SJSA1 (cell line): Measurements from ENCODE around the gene ZSCAN31. TPM values are rescaled to one million over a fixed set of nuclear protein-coding genes. Genes with fewer than 3 reads are reported as not detected.
"Not testable (repeated sequence)": the region's sequence is repeated elsewhere in the genome, so short reads cannot be mapped to it uniquely, and the experiment has no call there.

Experiments
- DNase-seq, 2 experiments: peaks; one replicate each; pipeline ENCODE4 v3.0.0-alpha.2; 2015 to 2020; ENCODE audit warnings: low spot score in 2 of 2, low read depth in 1 of 2
- H3K27ac ChIP-seq: fragments of 250-450 bp; sonication (Bioruptor Pico); 2 replicates; pipeline ENCODE4 v1.5.1; 2020; ENCODE audit warnings: mild to moderate bottlenecking, moderate library complexity
- H3K27me3 ChIP-seq: fragments of 250-450 bp; sonication (Bioruptor Pico); replicated peaks from 2 replicates; pipeline ENCODE4 v1.5.1; 2020; ENCODE audit warnings: mild to moderate bottlenecking, moderate library complexity
- H3K36me3 ChIP-seq: fragments of 250-450 bp; sonication (Bioruptor Pico); 2 replicates; pipeline ENCODE4 v1.5.1; 2020; ENCODE audit warnings: mild to moderate bottlenecking
- H3K4me1 ChIP-seq: fragments of 250-450 bp; sonication (Bioruptor Pico); replicated peaks from 2 replicates; pipeline ENCODE4 v1.6.1; 2021; ENCODE audit warnings: mild to moderate bottlenecking
- H3K4me3 ChIP-seq: fragments of 250-450 bp; sonication (Bioruptor Pico); 2 replicates; pipeline ENCODE4 v1.5.1; 2020; ENCODE audit warnings: mild to moderate bottlenecking
- H3K9me3 ChIP-seq: fragments of 250-450 bp; sonication (Bioruptor Pico); replicated peaks from 2 replicates; pipeline ENCODE4 v1.5.1; 2020; ENCODE audit warnings: mild to moderate bottlenecking
- total RNA-seq: library from RNA; depleted of rRNA; stranded (reverse); fragments of >200 nt; shearing (Covaris generic); gene quantifications from 2 replicates; pipeline ENCODE4 v1.2.3, GENCODE V29; 2014; rRNA removed

ZSCAN31 gene
- total RNA-seq = 17.9 and 67.4 TPM in 2 replicates

- peak within 1 kb of the TSS; percentile 96 for H3K27ac ChIP-seq
- H3K4me3 ChIP-seq = peak within 1 kb of the TSS; percentile 50
Measured at GRCh38 chr6:28335564-28336283, at the start of gene ZSCAN31. ZSCAN31 (minus strand) TSS chr6:28336148; CDS start chr6:28329683, 6,465 bp downstream.

GRCh38 chr6:28384143-28384533 is 48.2 kb upstream of the ZSCAN31 start:
- DNase-seq = no peak
- no peak overlapping the region for H3K4me3 ChIP-seq
- no peaks in the 10 kb centered on the region for H3K4me1 ChIP-seq
- peaks cover 99% of the 10 kb centered on the region for H3K36me3 ChIP-seq
- H3K27me3 ChIP-seq = no peaks in the 10 kb centered on the region
- H3K27ac ChIP-seq = no peak overlapping the region
- H3K9me3 ChIP-seq = no peaks in the 10 kb centered on the region; the same call in 1 of the 2 replicates

More at GRCh38 chr6:28335564-28336283, at the start of gene ZSCAN31:
- DNase-seq = peak; percentile 97
- H3K4me1 ChIP-seq = peaks cover 12% of the 10 kb centered on the region
- H3K27me3 ChIP-seq = no peaks in the 10 kb centered on the region
- H3K9me3 ChIP-seq = no peaks in the 10 kb centered on the region
- H3K36me3 ChIP-seq = no peaks in the 10 kb centered on the region

GRCh38 chr6:28383235-28384142 is 47.5 kb upstream of the ZSCAN31 start:
- peaks cover 2% of the 10 kb centered on the region; the same call in 1 of the 2 replicates for H3K9me3 ChIP-seq
- peaks cover 99% of the 10 kb centered on the region for H3K36me3 ChIP-seq
- H3K4me3 ChIP-seq = no peak overlapping the region
- no peaks in the 10 kb centered on the region for H3K4me1 ChIP-seq
- no peak overlapping the region for H3K27ac ChIP-seq
- H3K27me3 ChIP-seq = no peaks in the 10 kb centered on the region
- DNase-seq = no peak

GRCh38 chr6:28380381-28380780 is 44.4 kb upstream of the ZSCAN31 start:
- H3K4me3 ChIP-seq = no peak overlapping the region
- peak in 1 of 2 experiments; percentile 76 for DNase-seq
- H3K27ac ChIP-seq = peak overlapping the region; percentile 30

GRCh38 chr6:28378644-28379043 is 42.7 kb upstream of the ZSCAN31 start:
- no peak for DNase-seq
- peaks cover 2% of the 10 kb centered on the region; the same call in 1 of the 2 replicates for H3K9me3 ChIP-seq
- H3K4me3 ChIP-seq = no peak overlapping the region
- H3K36me3 ChIP-seq = peaks cover 69% of the 10 kb centered on the region
- no peaks in the 10 kb centered on the region for H3K4me1 ChIP-seq
- H3K27me3 ChIP-seq = no peaks in the 10 kb centered on the region
- H3K27ac ChIP-seq = no peak overlapping the region

More at GRCh38 chr6:28380381-28380780, 44.4 kb upstream of the ZSCAN31 start:
- H3K9me3 ChIP-seq = peaks cover 2% of the 10 kb centered on the region; the same call in 1 of the 2 replicates
- no peaks in the 10 kb centered on the region for H3K27me3 ChIP-seq
- peaks cover 85% of the 10 kb centered on the region for H3K36me3 ChIP-seq
- H3K4me1 ChIP-seq = no peaks in the 10 kb centered on the region

GRCh38 chr6:28377879-28378278 is 41.9 kb upstream of the ZSCAN31 start:
- H3K4me1 ChIP-seq = no peaks in the 10 kb centered on the region
- H3K4me3 ChIP-seq = no peak overlapping the region
- H3K27me3 ChIP-seq = no peaks in the 10 kb centered on the region
- no peak overlapping the region for H3K27ac ChIP-seq
- DNase-seq = no peak
- peaks cover 2% of the 10 kb centered on the region for H3K9me3 ChIP-seq
- peaks cover 61% of the 10 kb centered on the region for H3K36me3 ChIP-seq

GRCh38 chr6:28373925-28374324 is 38.0 kb upstream of the ZSCAN31 start:
- H3K9me3 ChIP-seq = peaks cover 2% of the 10 kb centered on the region; the same call in 1 of the 2 replicates

GRCh38 chr6:28371706-28372451 is 35.9 kb upstream of the ZSCAN31 start:
- Histone ChIP-seq H3K4me1 (no peaks in the 10 kb centered on the region), H3K36me3 (peaks cover 8% of the 10 kb centered on the region; the same call in 1 of the 2 replicates), H3K27me3 (no peaks in the 10 kb centered on the region), H3K27ac (no peak overlapping the region), H3K9me3 (no peaks in the 10 kb centered on the region; the same call in 1 of the 2 replicates), H3K4me3 (no peak overlapping the region)
- DNase-seq = no peak

More at GRCh38 chr6:28373925-28374324, 38.0 kb upstream of the ZSCAN31 start:
- DNase-seq = no peak
- no peaks in the 10 kb centered on the region for H3K4me1 ChIP-seq
- H3K4me3 ChIP-seq = no peak overlapping the region
- H3K36me3 ChIP-seq = peaks cover 22% of the 10 kb centered on the region
- no peak overlapping the region for H3K27ac ChIP-seq
- H3K27me3 ChIP-seq = no peaks in the 10 kb centered on the region

- Histone ChIP-seq H3K27ac (no peak overlapping the region), H3K9me3 (no peaks in the 10 kb centered on the region; the same call in 1 of the 2 replicates), H3K27me3 (no peaks in the 10 kb centered on the region), H3K4me3 (no peak overlapping the region), H3K36me3 (peaks cover 11% of the 10 kb centered on the region), H3K4me1 (no peaks in the 10 kb centered on the region)
- DNase-seq = no peak
Measured at GRCh38 chr6:28371280-28371679, 35.3 kb upstream of the ZSCAN31 start.

- no peak for DNase-seq
- H3K27me3 ChIP-seq = no peaks in the 10 kb centered on the region
Measured at GRCh38 chr6:28370440-28370839, 34.5 kb upstream of the ZSCAN31 start.

GRCh38 chr6:28369463-28369862 is 33.5 kb upstream of the ZSCAN31 start:
- no peak for DNase-seq
- Histone ChIP-seq H3K27ac (no peak overlapping the region), H3K9me3 (no peaks in the 10 kb centered on the region; the same call in 1 of the 2 replicates), H3K27me3 (no peaks in the 10 kb centered on the region), H3K36me3 (peaks cover 21% of the 10 kb centered on the region), H3K4me1 (no peaks in the 10 kb centered on the region), H3K4me3 (no peak overlapping the region)

More at GRCh38 chr6:28370440-28370839, 34.5 kb upstream of the ZSCAN31 start:
- peaks cover 12% of the 10 kb centered on the region for H3K36me3 ChIP-seq
- H3K27ac ChIP-seq = no peak overlapping the region
- no peaks in the 10 kb centered on the region for H3K4me1 ChIP-seq
- no peak overlapping the region for H3K4me3 ChIP-seq
- no peaks in the 10 kb centered on the region; the same call in 1 of the 2 replicates for H3K9me3 ChIP-seq

- Histone ChIP-seq H3K9me3 (no peaks in the 10 kb centered on the region; the same call in 1 of the 2 replicates), H3K27ac (no peak overlapping the region), H3K27me3 (no peaks in the 10 kb centered on the region), H3K4me1 (no peaks in the 10 kb centered on the region), H3K4me3 (no peak overlapping the region), H3K36me3 (peaks cover 30% of the 10 kb centered on the region)
- DNase-seq = no peak
Measured at GRCh38 chr6:28368522-28368921, 32.6 kb upstream of the ZSCAN31 start.

- not testable (repeated sequence) for DNase-seq, H3K27me3 ChIP-seq, H3K9me3 ChIP-seq, H3K4me1 ChIP-seq, H3K4me3 ChIP-seq, H3K27ac ChIP-seq
- peaks cover 46% of the 10 kb centered on the region for H3K36me3 ChIP-seq
Measured at GRCh38 chr6:28365590-28365989, 29.6 kb upstream of the ZSCAN31 start.
